Heart right ventricle (tissue), 16 donors: ENCODE data around the gene TMEM238. TPM values are rescaled to one million over a fixed set of nuclear protein-coding genes. Genes with fewer than 3 reads are reported as not detected.
A peak's percentile ranks its signal among the peaks of the same experiment; 100 is the strongest.

Source experiments
- ATAC-seq, 8 donors: fragments of 200-7000 bp; cut with Tn5 transposase; one replicate each; pipeline ENCODE4 v1.9.1; 2020; ENCODE audit warnings: mild to moderate bottlenecking in 8 of 8, moderate library complexity in 8 of 8, moderate number of reproducible peaks in 1 of 8
- DNase-seq, 2 donors: peaks; one replicate each; pipeline ENCODE4 v3.0.0-alpha.2; 2020
- H3K27ac ChIP-seq, 10 donors: fragments of 200-600 bp; sonication (generic) in 2 of 10; one replicate each; pipeline versions ENCODE4 v1.5.0 to v1.8.0; 2020 to 2022; ENCODE audit warnings: mild to moderate bottlenecking in 3 of 10
- H3K27me3 ChIP-seq, 7 donors: fragments of 200-600 bp; one replicate each; pipeline ENCODE4 v1.8.0; 2021 to 2022; ENCODE audit warnings: mild to moderate bottlenecking in 2 of 7
- H3K36me3 ChIP-seq, 9 donors: fragments of 200-600 bp; sonication (generic) in 1 of 9; one replicate each; pipeline versions ENCODE4 v1.5.0 to v1.8.0; 2020 to 2022; ENCODE audit warnings: mild to moderate bottlenecking in 2 of 9
- H3K4me1 ChIP-seq, 9 donors: fragments of 200-600 bp; sonication (generic) in 1 of 9; one replicate each; pipeline versions ENCODE4 v1.5.0 to v1.8.0; 2020 to 2022; ENCODE audit warnings: mild to moderate bottlenecking in 4 of 9
- H3K4me3 ChIP-seq, 10 donors: fragments of 200-600 bp; sonication (generic) in 2 of 10; one replicate each; pipeline versions ENCODE4 v1.5.0 to v1.8.0; 2020 to 2022; ENCODE audit warnings: mild to moderate bottlenecking in 7 of 10, moderate library complexity in 2 of 10
- H3K9me3 ChIP-seq, 11 donors: fragments of 200-600 bp in 10 of 11; sonication (generic) in 2 of 11; one replicate each; pipeline versions ENCODE4 v1.5.0 to v1.8.0; 2013 to 2022; ENCODE audit warnings: mild to moderate bottlenecking in 2 of 11, control low read depth in 1 of 11, moderate library complexity in 1 of 11
- CTCF ChIP-seq, 9 donors: fragments of 200-600 bp; sonication (generic) in 2 of 9; IDR thresholded peaks; one replicate each; pipeline versions ENCODE4 v1.5.0 to v1.8.0; 2021 to 2022; ENCODE audit warnings: antibody characterized with exemption in 9 of 9, mild to moderate bottlenecking in 5 of 9, moderate library complexity in 1 of 9
- WGBS, 2 donors: extraction: QIAGEN DNeasy Blood & Tissue Kit; methylation state at CpG; one replicate each; pipeline ENCODE4 v1.1.7; 2013; ENCODE audit warnings: inconsistent platforms in 1 of 2; 5-methylcytosine and 5-hydroxymethylcytosine counted together
- intact Hi-C, 10 donors: fragments of 100-400 bp; cut with DNase I; formaldehyde crosslinking; loops; one replicate each; pipeline versions ENCODE4 v1.11.1 to v1.14.2; 2022
- polyA plus RNA-seq, 2 donors: library from polyadenylated mRNA; stranded (reverse); fragments of 200-250 nt; gene quantifications; one replicate each; pipeline ENCODE4 v1.2.3, GENCODE V29; 2013
- total RNA-seq, 10 donors: library from RNA; stranded (reverse); fragmentation: NEBNext Ultra II Directional in 3 of 10; extraction: Animal tissue kit (Norgen Biotek cat#: 25700) in 3 of 10; gene quantifications; one replicate each; pipeline versions ENCODE4 v1.2.1 to v1.2.4, GENCODE V29; 2021 to 2023
- donor health status: Arrhythmogenic right ventricular cardiomyopathy.
- donor health status: ischemic (EF 13 %, LVEDD 7.1; RV severe dilation, severe dysfunction).
- donor health status: healthy with polysubstance abuse.
- donor health status: DM: no; HTN: yes; CAD: no.
- donor health status: DM: no; HTN: no; CAD: no.
- donor health status: ischemic (EF 25% LVEDD 6.9; RV normal size, moderate dysfunction).
- donor health status: ischemic (EF 25% LVEDD 5.7; RV mildly dilated, moderate dysfunction).
- donor health status: healthy.
- donor health status: DM: yes; HTN: yes; CAD: no.
- donor health status: Ischemic cardiomyopathy.
- donor health status: ischemic (EF 35%, LVEDD 5.7; RV mildly dilated, moderate dysfunction).
- donor health status: nonischemic (EF 11% LVEDD 7.7; RV severe dilation, severe dysfunction).
- donor health status: DM: yes; HTN: yes; CAD: no.
- donor health status: PGD.
- donor health status: ischemic (EF 29% LVEDD 5.4; RV normal size, mild dysfunction).
- donor health status: nonischemic (EF 23%, LVEDD 6.1; RV moderate dilation, normal function).

The TMEM238 gene
- total and polyA plus RNA-seq, 12 donors, result 0.06 to 1.3 (median 0.39) TPM; not detected in 3

DNA sequence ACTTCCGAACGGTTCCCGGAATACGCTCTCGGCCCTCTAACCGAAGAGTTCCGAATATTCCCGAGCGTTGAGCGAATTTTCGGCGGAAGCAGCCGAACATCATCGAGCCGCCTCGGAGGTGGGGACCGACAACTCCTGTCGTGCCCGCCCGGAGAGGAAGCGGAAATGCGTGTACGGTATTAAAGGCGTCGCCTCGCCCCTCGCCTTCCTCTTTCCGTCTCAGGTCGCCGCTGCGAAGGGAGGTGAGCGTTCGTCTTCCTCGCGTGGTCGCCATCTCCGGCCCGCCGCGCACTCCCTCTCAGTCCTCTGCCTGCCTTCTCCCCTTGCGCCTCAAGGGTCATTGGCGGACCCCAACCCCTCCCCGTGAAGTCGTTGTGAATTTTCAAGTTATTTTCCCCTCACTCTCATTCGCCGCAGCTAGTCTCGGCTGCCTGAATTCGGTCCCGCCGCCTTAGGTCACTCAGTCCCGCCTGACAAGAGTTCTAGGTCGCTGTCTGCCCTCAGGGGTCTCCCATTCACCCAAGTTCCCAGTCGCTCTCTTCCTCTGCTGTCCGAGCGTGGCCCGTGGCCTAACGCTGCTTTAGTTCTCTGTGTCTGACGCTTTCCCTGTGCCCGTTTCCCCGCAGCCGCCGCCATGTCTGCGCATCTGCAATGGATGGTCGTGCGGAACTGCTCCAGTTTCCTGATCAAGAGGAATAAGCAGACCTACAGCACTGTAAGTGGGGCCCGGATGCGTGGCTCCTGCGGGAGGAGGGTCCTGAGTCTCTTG, 1.8 kb upstream of the TMEM238 start, which contains the start of gene RPL28:
Gene RPL28, plus strand, starts transcription at position 209 of the 769 bp plus-strand sequence. Its CDS starts 426 bp downstream, at position 635.
- 0% methylated on average over 68 of the region's 68 CpGs for WGBS, 2 donors
- Histone ChIP-seq H3K4me1 (peaks cover 27 to 59% (median 44%) of the 10 kb centered on the region in 9 donors), H3K27ac (peak within 1 kb of the TSS; percentile 77 to 97 (median 91)), H3K4me3 (peak within 1 kb of the TSS; percentile 74 to 99 (median 80)), H3K27me3 (no peaks in the 10 kb centered on the region), H3K36me3 (peaks cover 0 to 45% (median 32%) of the 10 kb centered on the region in 9 donors), H3K9me3 (no peaks in the 10 kb centered on the region)
- peak; percentile 90 to 96 (median 93) for ATAC-seq
- intact Hi-C loops, result loop anchor here in 5 of 10 donors (1.0 to 10.0 kb wide), 7 partner anchors 22 to 104 kb away; partner anchors contain the start of genes KMT5C (in 3 of the 5), BRSK1 (in 1 of the 5), C19orf85 (in 1 of the 5) and HSPBP1 (in 1 of the 5)
- peak; percentile 97 to 99 for DNase-seq
- no peak for TF ChIP-seq CTCF (IDR thresholded peaks at IDR 0.05)

DNA sequence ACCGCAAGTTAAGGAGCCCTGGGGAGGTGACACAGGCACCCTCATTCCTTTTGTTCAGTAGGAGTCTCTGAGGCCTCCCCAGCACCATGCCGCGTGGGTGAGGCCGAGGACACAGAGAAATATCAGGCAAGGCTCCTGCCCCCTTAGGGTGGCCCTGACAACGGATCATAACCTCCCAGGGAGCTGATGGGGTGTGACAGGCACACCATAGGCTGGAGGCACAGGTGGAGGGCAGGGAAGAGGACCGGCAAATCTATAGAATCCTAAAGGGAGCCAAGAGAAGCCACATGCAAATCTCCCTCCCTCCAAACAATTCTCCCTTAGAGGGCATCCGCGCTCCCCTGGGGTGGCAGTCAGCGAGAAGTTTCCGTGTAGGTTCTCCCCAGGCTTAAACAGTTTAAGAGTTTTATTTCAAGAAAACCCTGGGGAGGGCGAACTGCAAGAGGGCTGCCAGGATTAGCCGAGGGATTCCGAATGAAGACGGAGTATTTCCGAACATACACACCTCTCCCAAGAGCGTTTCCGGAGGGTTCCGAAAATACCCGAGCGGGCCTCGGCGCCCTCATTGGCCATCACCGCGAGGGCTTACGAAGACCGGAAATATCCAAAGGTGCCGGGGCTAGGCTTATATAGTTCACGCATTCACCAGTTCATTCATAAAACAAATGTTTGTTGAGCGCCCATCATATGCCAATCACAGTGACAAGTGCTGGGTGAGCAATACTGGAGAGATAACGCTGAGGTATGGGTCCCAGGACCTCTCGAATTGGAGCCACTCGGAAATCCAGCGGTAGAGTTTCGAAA, 1.0 kb upstream of the TMEM238 start:
- peak; percentile 86 to 95 (median 90) for ATAC-seq
- peak in 1 of 9 donors; percentile 2 for TF ChIP-seq CTCF (IDR thresholded peaks at IDR 0.05)
- no peaks in the 10 kb centered on the region for H3K27me3 ChIP-seq
- H3K36me3 ChIP-seq, result peaks cover 0 to 37% (median 32%) of the 10 kb centered on the region in 9 donors
- DNase-seq, result peak; percentile 96 to 97
- H3K9me3 ChIP-seq, result no peaks in the 10 kb centered on the region
- 6% methylated on average over 34 of the region's 34 CpGs for WGBS, 2 donors
- peaks cover 27 to 55% (median 44%) of the 10 kb centered on the region in 9 donors for H3K4me1 ChIP-seq
- peak overlapping the region; percentile 77 to 97 (median 91) for H3K27ac ChIP-seq
- peak overlapping the region; percentile 18 to 99 (median 80) for H3K4me3 ChIP-seq
- intact Hi-C loops, result loop anchor here in 9 of 10 donors (1.0 to 10.0 kb wide), 8 partner anchors 23 to 103 kb away; partner anchors contain the start of genes KMT5C (in 3 of the 9), BRSK1 (in 1 of the 9), C19orf85 (in 1 of the 9) and HSPBP1 (in 1 of the 9)

GRCh38 chr19:55383279-55384130, 587 bp downstream of the TMEM238 start:
- Histone ChIP-seq H3K9me3 (no peaks in the 10 kb centered on the region), H3K27ac (peak overlapping the region; percentile 77 to 97 (median 91)), H3K27me3 (peaks cover 0 to under 1% (median 0%) of the 10 kb centered on the region in 7 donors), H3K4me1 (peaks cover 26 to 41% (median 39%) of the 10 kb centered on the region in 9 donors), H3K4me3 (peak overlapping the region in 9 of 10 donors; percentile 74 to 99 (median 81)), H3K36me3 (peaks cover 0 to 21% (median 17%) of the 10 kb centered on the region in 9 donors)
- peak in 6 of 9 donors; percentile 7 to 58 (median 34) for TF ChIP-seq CTCF (IDR thresholded peaks at IDR 0.05)
- peak; percentile 39 to 59 for DNase-seq
- intact Hi-C loops, result loop anchor here in 9 of 10 donors (2.0 to 10.0 kb wide), 5 partner anchors 43 to 81 kb away; partner anchors contain the start of gene KMT5C (in 1 of the 9)
- peak in 2 of 8 donors; percentile 4 to 6 for ATAC-seq
- 4 to 6% methylated on average over 70 to 88 of the region's 88 CpGs for WGBS, 2 donors
